GM18858 (cell line): ENCODE data around the gene NUPR1.
"Not testable (repeated sequence)": the region's sequence is repeated elsewhere in the genome, so short reads cannot be mapped to it uniquely, and the experiment has no call there.

Experiments used
- ATAC-seq: cut with Tn5 transposase; IDR thresholded peaks from one replicate; pipeline ENCODE4 v1.9.1; 2021; ENCODE audit not compliant: unreplicated experiment

NUPR1 gene, protein sequence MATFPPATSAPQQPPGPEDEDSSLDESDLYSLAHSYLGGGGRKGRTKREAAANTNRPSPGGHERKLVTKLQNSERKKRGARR

DNA sequence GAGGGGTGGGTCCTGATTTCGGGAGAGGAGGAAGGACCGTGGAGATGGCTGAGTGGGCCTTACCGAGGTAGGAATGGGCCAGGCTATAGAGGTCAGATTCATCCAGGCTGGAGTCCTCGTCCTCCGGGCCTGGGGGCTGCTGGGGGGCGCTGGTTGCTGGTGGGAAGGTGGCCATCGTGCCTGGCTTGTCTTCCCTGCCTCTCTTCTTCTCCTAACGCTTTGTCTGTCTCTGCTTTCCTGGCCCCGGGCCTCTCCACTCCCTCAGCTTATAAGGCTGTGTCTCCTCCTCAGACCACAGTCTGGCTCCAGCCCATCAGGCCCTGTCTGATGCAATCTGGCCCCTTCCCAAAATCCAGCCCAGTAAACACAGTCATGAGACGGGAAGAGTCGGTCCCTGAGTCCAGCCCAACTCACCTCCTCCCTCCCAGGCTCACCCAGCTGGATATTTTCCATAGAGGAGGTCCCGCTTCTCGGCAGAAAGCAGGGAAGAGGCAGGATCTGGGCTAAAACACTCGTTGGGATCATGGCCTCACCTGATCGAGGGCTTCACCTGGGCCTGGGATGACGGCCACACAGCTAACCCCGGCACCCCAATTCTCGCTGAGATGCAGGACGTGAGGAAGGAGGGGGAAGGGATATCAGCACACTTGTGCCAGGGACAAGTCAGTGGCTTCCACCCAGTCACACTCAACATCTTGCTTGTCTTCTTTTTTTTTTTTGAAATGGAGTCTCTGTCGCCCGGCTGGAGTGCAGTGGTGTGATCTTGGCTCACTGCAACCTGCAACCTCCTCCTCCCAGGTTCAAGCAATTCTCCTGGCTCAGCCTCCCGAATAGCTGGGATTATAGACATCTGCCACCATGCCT lies at the start of gene NUPR1:
Gene NUPR1 (minus strand): TSS at position 242 of the 864 bp plus-strand sequence. CDS start 67 bp downstream, at position 175.
- ATAC-seq, result no peak

- ATAC-seq, result no peak
These were observed 48.6 kb upstream of the NUPR1 start for GRCh38 chr16:28587386-28587785.

DNA sequence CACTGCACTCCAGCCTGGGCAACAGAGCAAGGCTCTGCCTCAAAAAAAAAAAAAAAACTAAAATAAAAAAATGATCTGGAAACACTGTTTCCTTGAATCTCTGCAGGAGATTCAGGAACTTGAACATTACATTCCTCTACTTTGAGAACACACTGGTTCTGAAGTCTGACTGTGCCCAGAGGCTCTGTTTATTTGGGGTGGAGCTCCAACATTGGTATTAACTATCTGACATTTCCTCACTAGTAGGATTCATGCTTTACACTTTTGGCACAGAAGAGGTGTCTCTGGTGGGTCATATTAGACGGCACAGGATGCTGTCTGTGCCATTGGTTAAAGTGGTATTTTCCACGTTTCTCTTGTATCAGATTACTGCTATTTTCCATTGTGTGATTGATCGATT lies 47.7 kb upstream of the NUPR1 start:
- ATAC-seq, result no peak

- ATAC-seq, result no peak
These were observed 46.9 kb upstream of the NUPR1 start for GRCh38 chr16:28585674-28586073.

DNA sequence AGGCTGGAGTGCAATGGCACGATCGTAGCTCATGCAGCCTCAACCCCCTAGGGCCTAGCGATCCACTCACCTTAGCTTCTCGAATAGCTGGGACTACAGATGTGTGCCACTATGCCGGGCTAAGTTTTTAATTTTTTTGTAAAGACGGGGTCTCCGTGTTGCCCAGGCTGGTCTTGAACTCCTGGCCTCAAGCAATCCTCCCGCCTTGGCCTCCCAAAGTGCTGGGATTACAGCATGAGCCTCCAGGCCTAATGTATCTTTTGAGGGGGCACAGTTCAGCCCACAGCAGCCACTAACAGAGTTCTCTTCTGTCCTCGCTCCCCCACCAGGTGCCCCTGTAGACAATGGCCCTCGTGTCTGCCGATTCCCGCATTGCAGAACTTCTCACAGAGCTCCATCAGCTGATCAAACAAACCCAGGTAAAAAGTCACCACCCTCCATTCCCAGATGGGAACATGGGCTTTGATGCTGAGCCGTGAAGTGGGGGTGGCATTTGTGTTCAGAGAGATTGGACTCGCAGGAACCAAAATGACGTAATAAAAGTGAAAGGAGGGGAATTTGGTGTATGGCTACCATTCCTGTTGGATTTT lies 42.0 kb upstream of the NUPR1 start:
- ATAC-seq, result no peak

DNA sequence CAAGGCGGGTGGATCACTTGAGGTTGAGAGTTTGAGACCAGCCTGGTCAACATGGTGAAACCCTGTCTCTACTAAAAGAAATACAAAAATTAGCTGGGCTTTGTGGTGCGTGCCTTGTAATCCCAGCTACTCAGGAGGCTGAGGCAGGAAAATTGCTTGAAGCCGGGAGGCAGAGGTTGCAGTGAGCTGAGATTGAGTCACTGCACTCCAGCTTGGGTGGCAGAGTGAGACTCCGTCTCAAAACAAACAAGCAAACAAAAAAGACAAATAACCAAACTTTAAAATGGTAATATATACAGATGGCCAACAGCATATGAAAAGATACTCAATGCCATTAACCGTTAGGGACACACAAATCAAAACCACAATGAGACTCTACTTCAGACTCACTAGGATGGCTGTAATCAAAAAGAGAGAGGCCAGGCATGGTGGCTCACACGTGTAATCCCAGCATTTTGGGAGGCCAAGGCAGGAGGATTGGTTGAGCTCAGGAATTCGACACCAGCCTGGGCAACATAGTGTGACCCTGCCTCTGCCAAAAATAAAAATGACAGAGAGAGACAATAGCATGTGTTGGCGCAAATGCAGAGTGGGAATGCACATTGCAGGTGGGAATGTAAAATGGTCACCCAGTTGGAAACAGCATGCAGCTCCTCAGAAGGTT lies 36.8 kb upstream of the NUPR1 start:
- ATAC-seq, result no peak

GRCh38 chr16:28574925-28575324 lies 36.2 kb upstream of the NUPR1 start:
- ATAC-seq, result no peak

DNA sequence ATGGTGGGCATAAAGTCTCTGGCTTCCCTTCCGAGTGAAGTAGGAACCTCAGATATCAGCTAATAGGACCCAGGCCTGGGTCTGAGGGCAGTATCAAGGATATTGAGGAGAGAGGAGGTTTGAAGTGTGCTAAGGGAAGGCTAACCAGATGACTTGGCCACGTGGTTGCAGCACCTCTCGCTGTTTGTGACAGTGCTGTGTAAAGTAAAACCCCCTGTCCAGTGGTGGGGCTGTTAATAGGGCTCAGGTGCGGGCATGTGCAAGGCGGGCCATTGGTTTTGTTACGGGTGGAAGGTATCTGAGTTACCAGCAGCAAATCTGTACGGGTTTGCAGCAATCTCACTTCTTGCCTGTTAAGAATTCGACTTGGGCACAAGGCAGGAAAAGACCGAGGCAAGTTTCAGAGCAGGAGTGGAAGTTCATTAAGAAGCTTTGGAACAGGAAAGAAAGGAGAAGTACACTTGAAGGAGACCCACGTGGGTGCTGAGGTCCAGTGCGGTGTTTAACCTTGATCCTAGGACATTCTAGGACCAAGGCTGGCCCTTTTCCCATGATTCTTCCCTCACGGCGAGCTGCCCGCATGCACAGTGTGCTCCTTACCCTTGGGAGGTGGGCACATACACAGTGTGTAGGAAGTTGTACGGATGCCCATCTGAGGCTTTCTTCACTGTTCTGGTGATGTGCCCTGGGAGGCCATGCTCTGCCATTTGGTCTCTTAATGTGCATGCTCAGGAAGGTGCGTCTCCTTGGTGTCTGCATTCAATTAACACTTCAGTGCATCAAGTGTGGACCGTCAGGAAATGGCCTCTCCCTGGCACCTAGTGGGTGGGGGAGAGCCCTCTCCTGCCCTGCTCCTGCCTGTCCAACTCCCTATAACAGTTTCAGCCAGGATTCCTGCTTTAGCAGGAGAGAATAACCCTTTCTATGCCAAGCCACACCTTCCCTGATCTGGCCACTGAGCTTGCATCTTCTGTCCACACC lies 35.3 kb upstream of the NUPR1 start:
- ATAC-seq, result no peak

GRCh38 chr16:28572696-28573510 lies 34.1 kb upstream of the NUPR1 start:
- ATAC-seq, result no peak

DNA sequence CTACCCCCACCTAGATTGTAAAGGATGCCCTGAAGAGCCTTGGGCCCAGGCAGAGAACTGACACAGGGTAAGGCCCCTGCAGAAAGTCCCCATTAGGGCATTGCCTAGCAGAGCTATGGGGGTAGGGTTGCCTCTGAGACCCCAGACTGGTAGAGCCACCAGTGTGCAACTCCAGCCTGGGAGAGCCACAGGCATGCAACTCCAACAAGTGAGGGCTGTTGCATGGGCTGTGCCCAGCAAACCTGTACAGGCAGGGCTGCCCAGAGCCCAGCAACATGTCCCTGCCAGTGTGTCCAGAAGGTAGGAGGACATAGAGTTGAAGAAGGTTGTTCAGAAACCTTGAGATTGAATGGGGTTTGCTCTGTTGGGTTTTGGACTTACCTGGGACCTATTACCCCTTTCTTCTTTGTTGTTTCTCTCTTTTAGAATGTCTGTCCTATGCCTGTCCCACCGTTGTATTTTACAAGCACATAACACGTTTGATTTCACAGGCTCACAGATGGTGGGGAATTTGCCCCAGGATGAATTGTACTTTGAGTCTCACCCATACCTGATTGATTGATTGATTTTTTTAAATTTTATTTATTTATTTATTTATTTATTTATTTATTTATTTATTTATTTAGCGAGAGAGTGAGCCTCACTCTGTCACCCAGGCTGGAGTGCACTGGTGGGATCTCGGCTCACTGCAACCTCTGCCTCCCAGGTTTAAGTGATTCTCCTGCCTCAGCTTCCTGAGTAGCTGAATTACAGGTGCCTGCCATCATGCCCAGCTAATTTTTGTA lies 31.4 kb upstream of the NUPR1 start:
- no peak for ATAC-seq

GRCh38 chr16:28569021-28569420 lies 30.2 kb upstream of the NUPR1 start:
- ATAC-seq, result no peak

DNA sequence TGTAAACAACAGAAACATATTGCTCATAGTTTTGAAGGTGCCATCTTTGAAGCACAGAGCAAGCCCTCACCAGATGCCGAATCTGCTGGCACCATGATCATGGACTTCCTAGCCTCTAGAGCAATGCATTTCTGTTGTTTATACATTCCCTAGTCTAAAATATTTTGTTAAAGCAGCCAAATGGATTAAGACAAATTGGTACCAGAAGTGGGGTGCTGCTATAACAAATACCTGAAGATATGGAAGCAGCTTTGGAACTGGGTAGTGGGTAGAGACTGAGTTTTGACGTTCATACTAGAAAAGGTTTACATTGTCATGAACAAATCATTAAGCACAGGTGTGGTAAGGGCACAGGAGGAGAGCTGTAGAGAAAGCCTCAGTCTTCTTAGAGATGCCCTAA lies 28.5 kb upstream of the NUPR1 start:
- no peak for ATAC-seq

DNA sequence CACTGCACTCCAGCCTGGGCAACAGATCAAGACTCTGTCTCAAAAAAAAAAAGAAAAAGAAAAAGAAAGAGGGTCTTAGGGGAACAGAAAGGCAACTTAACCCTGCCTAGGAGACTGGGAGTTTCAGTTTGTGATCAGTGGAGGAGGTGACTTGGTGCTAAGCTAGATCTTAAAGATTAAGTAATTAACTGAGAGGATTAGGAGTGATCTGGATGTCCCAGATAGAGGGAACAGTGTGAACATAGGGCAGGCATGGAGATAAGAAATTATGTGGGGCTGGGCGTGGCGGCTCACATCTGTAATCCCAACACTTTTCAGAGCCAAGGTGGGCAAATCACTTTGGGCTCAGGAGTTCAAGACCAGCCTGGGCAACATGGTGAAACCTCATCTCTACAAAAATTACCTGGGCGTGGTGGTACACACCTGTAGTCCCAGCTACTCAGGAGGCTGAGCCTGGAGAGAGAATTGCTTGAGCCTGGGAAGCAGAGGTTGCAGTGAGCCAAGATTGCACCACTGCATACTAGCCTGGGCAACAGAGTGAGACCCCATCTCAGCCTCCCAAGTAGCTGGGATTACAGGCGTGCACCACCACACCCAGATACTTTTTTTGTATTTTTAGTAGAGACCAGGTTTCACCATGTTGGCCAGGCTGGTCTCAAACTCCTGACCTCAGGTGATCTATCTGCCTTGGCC lies 27.6 kb upstream of the NUPR1 start:
- not testable (repeated sequence) for ATAC-seq

DNA sequence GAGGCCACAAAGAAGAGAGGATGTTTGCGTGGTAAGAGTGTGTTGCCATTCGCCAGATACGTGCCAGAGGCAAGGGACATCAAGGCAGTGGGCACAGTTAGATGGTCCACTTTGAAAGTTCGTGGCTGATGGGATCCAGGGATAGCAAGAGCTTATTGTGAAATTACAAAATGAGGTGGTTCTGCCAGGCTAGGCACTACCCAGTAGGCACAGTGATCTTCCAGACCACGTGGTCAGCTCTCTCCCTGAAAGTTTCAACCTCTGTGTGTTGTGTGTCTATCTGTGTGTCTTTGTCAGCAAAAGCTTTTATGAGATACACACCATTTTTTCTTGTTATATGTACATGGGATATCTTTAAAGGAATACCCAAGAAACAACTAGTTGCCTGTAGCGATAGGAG lies 24.4 kb upstream of the NUPR1 start:
- ATAC-seq, result no peak

GRCh38 chr16:28562199-28562598 lies 23.4 kb upstream of the NUPR1 start:
- no peak for ATAC-seq

DNA sequence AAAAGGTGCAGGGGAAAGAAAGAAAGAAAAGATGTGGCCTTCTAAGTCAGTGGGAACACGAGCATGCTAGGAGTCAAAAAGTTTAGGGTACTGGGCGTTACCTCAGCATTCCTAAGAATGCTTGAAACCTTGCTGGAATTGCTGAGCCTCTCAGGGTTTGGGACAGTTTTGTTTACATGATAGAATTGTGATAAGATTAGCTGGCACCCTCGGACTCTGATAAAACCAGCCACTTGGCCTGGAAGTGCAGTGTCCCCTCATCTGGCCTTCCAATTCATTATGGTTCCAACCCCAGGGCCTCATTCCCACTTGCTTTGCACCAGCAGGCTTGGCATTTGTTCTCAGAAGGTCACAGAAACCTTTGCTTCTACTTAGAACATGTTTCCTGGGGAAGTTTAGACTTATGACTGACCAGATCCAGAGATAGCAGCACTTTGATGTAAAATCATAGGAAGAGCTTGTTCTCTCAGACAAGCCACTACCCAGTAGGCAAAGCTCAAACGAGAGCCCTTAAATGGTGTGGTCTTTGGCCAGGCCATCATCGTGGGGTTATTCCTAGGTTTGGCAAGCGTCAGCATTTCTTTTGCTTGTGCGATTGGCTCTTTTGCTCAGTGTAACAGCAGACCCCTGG lies 22.9 kb upstream of the NUPR1 start:
- ATAC-seq, result no peak

DNA sequence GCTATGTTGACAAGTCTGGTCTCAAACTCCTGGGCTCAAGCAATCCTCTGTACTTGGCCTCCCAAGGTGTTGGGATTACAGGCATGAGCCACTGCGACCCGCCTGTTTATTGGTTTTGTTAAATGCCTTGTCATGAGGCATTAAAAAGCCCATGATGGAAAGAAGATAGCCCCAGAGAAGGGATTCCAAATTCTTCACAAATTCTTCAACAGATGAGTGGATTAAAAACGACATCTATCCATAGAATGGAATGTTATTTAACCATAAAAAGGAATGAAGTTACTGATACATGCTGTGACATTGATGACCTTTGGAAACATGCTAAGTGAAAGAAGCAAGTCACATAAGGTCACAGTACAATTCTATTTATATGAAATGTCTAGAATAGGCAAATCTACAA lies 19.7 kb upstream of the NUPR1 start:
- no peak for ATAC-seq

GRCh38 chr16:28556914-28557320 lies 18.1 kb upstream of the NUPR1 start:
- no peak for ATAC-seq
